Ishikawa (cell line): Measurements from ENCODE around the gene KRT33A.

Experiments
- CEBPB ChIP-seq: IDR thresholded peaks from 2 replicates; pipeline ENCODE4 v1.6.1; 2012
- CREB1 ChIP-seq: IDR thresholded peaks from 2 replicates; pipeline ENCODE4 v1.6.1; 2012; ENCODE audit warnings: low read depth
- EGR1 ChIP-seq: IDR thresholded peaks from 2 replicates; pipeline ENCODE4 v1.6.1; 2012
- EP300 ChIP-seq: IDR thresholded peaks from 2 replicates; pipeline ENCODE4 v1.6.1; 2012; ENCODE audit warnings: borderline replicate concordance
- FOXM1 ChIP-seq: IDR thresholded peaks from 2 replicates; pipeline ENCODE4 v1.6.1; 2012; ENCODE audit warnings: low read depth, borderline replicate concordance
- MAX ChIP-seq: IDR thresholded peaks from 2 replicates; pipeline ENCODE4 v1.6.1; 2012
- NFIC ChIP-seq: IDR thresholded peaks from 2 replicates; pipeline ENCODE4 v1.6.1; 2012
- RAD21 ChIP-seq: IDR thresholded peaks from 2 replicates; pipeline ENCODE4 v1.6.1; 2012; ENCODE audit warnings: low read depth
- REST ChIP-seq: IDR thresholded peaks from 2 replicates; pipeline ENCODE4 v1.6.1; 2012; ENCODE audit warnings: low read depth, mild to moderate bottlenecking
- TAF1 ChIP-seq: IDR thresholded peaks from 2 replicates; pipeline ENCODE4 v1.6.1; 2012; ENCODE audit warnings: low read depth, mild to moderate bottlenecking
- TCF12 ChIP-seq: IDR thresholded peaks from 2 replicates; pipeline ENCODE4 v1.6.1; 2012; ENCODE audit warnings: low read depth
- TEAD4 ChIP-seq: IDR thresholded peaks from 2 replicates; pipeline ENCODE4 v1.6.1; 2012
- USF1 ChIP-seq: IDR thresholded peaks from 2 replicates; pipeline ENCODE4 v1.6.1; 2012
- YY1 ChIP-seq: IDR thresholded peaks from 2 replicates; pipeline ENCODE4 v1.6.1; 2012; ENCODE audit warnings: low read depth
- ZBTB7A ChIP-seq: IDR thresholded peaks from 2 replicates; pipeline ENCODE4 v1.6.1; 2012; ENCODE audit warnings: low read depth

The KRT33A gene

GRCh38 chr17:41302981-41303380 is 47.6 kb downstream of the KRT33A start:
- TF ChIP-seq YY1 (no peak), CREB1 (no peak), ZBTB7A (no peak), NFIC (no peak), REST (no peak), TAF1 (no peak), TCF12 (no peak), TEAD4 (no peak), CEBPB (no peak), RAD21 (no peak)

GRCh38 chr17:41301916-41302901 is 48.4 kb downstream of the KRT33A start, which contains the start of gene KRTAP29-1:
TSS of gene KRTAP29-1 (minus strand) at chr17:41302851. CDS start at chr17:41302851, 0 bp downstream.
- TF ChIP-seq CEBPB (no peak), TEAD4 (no peak), FOXM1 (no peak), REST (no peak), TAF1 (no peak), CREB1 (no peak), EGR1 (no peak), RAD21 (no peak), YY1 (no peak), EP300 (no peak), TCF12 (no peak), NFIC (no peak), MAX (no peak), USF1 (no peak), ZBTB7A (no peak)

GRCh38 chr17:41301204-41301790 is 49.3 kb downstream of the KRT33A start:
- TF ChIP-seq CEBPB, result no peak
- TF ChIP-seq CREB1, result no peak
- TF ChIP-seq NFIC, result no peak
- no peak for TF ChIP-seq TCF12
- no peak for TF ChIP-seq TAF1

- TF ChIP-seq RAD21 (no peak), TEAD4 (no peak), CEBPB (no peak), TCF12 (no peak), CREB1 (no peak), YY1 (no peak), MAX (no peak), NFIC (no peak), ZBTB7A (no peak), EGR1 (no peak)
These were observed 52.0 kb downstream of the KRT33A start for GRCh38 chr17:41298458-41299135.

- no peak for TF ChIP-seq TCF12
- TF ChIP-seq NFIC, result no peak
- TF ChIP-seq RAD21, result no peak
- no peak for TF ChIP-seq EP300
- TF ChIP-seq TEAD4, result no peak
- no peak for TF ChIP-seq MAX
These were observed 53.8 kb downstream of the KRT33A start for GRCh38 chr17:41296846-41297245.
